ENCODE measurements around the gene MINDY4. TPM values are rescaled to one million over a fixed set of nuclear protein-coding genes. Genes with fewer than 3 reads are reported as not detected.

MINDY4 gene
- total and polyA plus RNA-seq, 10 of the 15 experiments (the other 5 are each of a cell fraction or from before 2014, with no cell fraction given) = 0.10 to 0.90 (median 0.40) TPM

GRCh38 chr7:30844916-30845315 is 73.7 kb downstream of the MINDY4 start (continued):
- TF ChIP-seq, protein P1, sequence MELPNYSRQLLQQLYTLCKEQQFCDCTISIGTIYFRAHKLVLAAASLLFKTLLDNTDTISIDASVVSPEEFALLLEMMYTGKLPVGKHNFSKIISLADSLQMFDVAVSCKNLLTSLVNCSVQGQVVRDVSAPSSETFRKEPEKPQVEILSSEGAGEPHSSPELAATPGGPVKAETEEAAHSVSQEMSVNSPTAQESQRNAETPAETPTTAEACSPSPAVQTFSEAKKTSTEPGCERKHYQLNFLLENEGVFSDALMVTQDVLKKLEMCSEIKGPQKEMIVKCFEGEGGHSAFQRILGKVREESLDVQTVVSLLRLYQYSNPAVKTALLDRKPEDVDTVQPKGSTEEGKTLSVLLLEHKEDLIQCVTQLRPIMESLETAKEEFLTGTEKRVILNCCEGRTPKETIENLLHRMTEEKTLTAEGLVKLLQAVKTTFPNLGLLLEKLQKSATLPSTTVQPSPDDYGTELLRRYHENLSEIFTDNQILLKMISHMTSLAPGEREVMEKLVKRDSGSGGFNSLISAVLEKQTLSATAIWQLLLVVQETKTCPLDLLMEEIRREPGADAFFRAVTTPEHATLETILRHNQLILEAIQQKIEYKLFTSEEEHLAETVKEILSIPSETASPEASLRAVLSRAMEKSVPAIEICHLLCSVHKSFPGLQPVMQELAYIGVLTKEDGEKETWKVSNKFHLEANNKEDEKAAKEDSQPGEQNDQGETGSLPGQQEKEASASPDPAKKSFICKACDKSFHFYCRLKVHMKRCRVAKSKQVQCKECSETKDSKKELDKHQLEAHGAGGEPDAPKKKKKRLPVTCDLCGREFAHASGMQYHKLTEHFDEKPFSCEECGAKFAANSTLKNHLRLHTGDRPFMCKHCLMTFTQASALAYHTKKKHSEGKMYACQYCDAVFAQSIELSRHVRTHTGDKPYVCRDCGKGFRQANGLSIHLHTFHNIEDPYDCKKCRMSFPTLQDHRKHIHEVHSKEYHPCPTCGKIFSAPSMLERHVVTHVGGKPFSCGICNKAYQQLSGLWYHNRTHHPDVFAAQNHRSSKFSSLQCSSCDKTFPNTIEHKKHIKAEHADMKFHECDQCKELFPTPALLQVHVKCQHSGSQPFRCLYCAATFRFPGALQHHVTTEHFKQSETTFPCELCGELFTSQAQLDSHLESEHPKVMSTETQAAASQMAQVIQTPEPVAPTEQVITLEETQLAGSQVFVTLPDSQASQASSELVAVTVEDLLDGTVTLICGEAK (IDR thresholded peaks at IDR 0.05; ENCODE audit: borderline replicate concordance) = no peak
- TF ChIP-seq, protein P2, sequence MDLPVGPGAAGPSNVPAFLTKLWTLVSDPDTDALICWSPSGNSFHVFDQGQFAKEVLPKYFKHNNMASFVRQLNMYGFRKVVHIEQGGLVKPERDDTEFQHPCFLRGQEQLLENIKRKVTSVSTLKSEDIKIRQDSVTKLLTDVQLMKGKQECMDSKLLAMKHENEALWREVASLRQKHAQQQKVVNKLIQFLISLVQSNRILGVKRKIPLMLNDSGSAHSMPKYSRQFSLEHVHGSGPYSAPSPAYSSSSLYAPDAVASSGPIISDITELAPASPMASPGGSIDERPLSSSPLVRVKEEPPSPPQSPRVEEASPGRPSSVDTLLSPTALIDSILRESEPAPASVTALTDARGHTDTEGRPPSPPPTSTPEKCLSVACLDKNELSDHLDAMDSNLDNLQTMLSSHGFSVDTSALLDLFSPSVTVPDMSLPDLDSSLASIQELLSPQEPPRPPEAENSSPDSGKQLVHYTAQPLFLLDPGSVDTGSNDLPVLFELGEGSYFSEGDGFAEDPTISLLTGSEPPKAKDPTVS (IDR thresholded peaks at IDR 0.05; ENCODE audit: low read depth, low read length) = no peak
- TF ChIP-seq RAD51 (IDR thresholded peaks at IDR 0.05) (no peak), TCF12 (IDR thresholded peaks at IDR 0.05; ENCODE audit: low read depth, low read length) (no peak), BACH1 (IDR thresholded peaks at IDR 0.05; ENCODE audit: borderline replicate concordance) (no peak)

- Histone ChIP-seq H3K27me3 (replicated peaks in 1 of 2; ENCODE audit: control insufficient read depth in 2 of 2, insufficient read depth in 2 of 2, low read length in 1 of 2) (no peaks in the 10 kb centered on the region), H2AFZ (ENCODE audit: control insufficient read depth, low read depth, low read length) (no peak overlapping the region), H3K4me2 (ENCODE audit: control insufficient read depth, insufficient read depth) (no peak overlapping the region), H4K20me1 (ENCODE audit: control insufficient read depth, insufficient read depth) (no peaks in the 10 kb centered on the region), H3K9ac (ENCODE audit: control insufficient read depth, insufficient read depth, low read length) (no peak overlapping the region), H3K4me3 (no peak overlapping the region), H3K4me1 (ENCODE audit: control insufficient read depth, insufficient read depth, low read length) (no peaks in the 10 kb centered on the region), H3K9me3 (replicated peaks; ENCODE audit: control insufficient read depth, insufficient read depth, low read length) (no peaks in the 10 kb centered on the region), H3K27ac (ENCODE audit: control insufficient read depth, insufficient read depth) (no peak overlapping the region), H3K36me3 (ENCODE audit: control insufficient read depth in 2 of 2, insufficient read depth in 2 of 2, low read length in 1 of 2) (no peaks in the 10 kb centered on the region), H3K79me2 (ENCODE audit: control insufficient read depth, insufficient read depth, low read length) (no peaks in the 10 kb centered on the region)
- BruUV-seq (replicated peaks) = no TSS peak
- in situ Hi-C loops (cut with MboI) (no loop called here), intact Hi-C loops (cut with micrococcal nuclease; ENCODE audit: unreplicated experiment) (no loop called here)
- ChIA-PET SMC1A (ENCODE audit: uncharacterized antibody, unreplicated experiment) (no interaction called here), CTCF (no interaction called here), RAD21 (ENCODE audit: unreplicated experiment) (no interaction called here), POLR2A (no interaction called here)
- no peak for ATAC-seq
- DNase-seq (ENCODE audit: low read depth, low spot score) = no peak
- 70% methylated on average over 15 of the region's 15 CpGs for WGBS (ENCODE audit: insufficient coverage, insufficient replicate concordance, low lambda C conversion rate, missing lambda C conversion rate)
- no peak for FAIRE-seq
- TF ChIP-seq, protein P3, sequence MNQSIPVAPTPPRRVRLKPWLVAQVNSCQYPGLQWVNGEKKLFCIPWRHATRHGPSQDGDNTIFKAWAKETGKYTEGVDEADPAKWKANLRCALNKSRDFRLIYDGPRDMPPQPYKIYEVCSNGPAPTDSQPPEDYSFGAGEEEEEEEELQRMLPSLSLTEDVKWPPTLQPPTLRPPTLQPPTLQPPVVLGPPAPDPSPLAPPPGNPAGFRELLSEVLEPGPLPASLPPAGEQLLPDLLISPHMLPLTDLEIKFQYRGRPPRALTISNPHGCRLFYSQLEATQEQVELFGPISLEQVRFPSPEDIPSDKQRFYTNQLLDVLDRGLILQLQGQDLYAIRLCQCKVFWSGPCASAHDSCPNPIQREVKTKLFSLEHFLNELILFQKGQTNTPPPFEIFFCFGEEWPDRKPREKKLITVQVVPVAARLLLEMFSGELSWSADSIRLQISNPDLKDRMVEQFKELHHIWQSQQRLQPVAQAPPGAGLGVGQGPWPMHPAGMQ (IDR thresholded peaks at IDR 0.05; ENCODE audit: borderline replicate concordance) = no peak
- TF ChIP-seq RELB (IDR thresholded peaks at IDR 0.05; ENCODE audit: low read depth) = no peak
- no peak for TF ChIP-seq SIX5 (IDR thresholded peaks at IDR 0.05; ENCODE audit: low read depth, low read length, severe bottlenecking)
- no peak for TF ChIP-seq EED (IDR thresholded peaks at IDR 0.05; ENCODE audit: low read depth)
- no peak for TF ChIP-seq TAF1 (IDR thresholded peaks at IDR 0.05; ENCODE audit: borderline replicate concordance, low read depth, low read length)
- TF ChIP-seq POLR2A (IDR thresholded peaks at IDR 0.05; ENCODE audit: low read depth, low read length) = no peak
- TF ChIP-seq PAX8 (IDR thresholded peaks at IDR 0.05) = no peak
- no peak for TF ChIP-seq STAT1 (conservative IDR thresholded peaks at IDR 0.05)
- no peak for TF ChIP-seq SUPT20H (IDR thresholded peaks at IDR 0.05; ENCODE audit: borderline replicate concordance, control insufficient read depth, low read depth, low read length)
- TF ChIP-seq RELA (IDR thresholded peaks at IDR 0.05; ENCODE audit: borderline replicate concordance, partially characterized antibody) = no peak
Measured at GRCh38 chr7:30845426-30846135, 74.4 kb downstream of the MINDY4 start.
